Midbrain (tissue), 1 donor: ENCODE data around the gene USP14.
A peak's percentile ranks its signal among the peaks of the same experiment; 100 is the strongest.

Experiments
- DNase-seq: peaks from one replicate; lab custom pipeline; 2025; lab: John Stamatoyannopoulos, UW

Gene USP14

GRCh38 chr18:159933-160332 is 1.6 kb downstream of the USP14 start:
- no peak for DNase-seq

GRCh38 chr18:160831-161570 is 2.6 kb downstream of the USP14 start:
- DNase-seq, result no peak

GRCh38 chr18:172361-172760 is 14.0 kb downstream of the USP14 start:
- DNase-seq, result no peak

- no peak for DNase-seq
Measured at GRCh38 chr18:179499-179898, 21.1 kb downstream of the USP14 start.

- no peak for DNase-seq
Measured at GRCh38 chr18:181711-182110, 23.4 kb downstream of the USP14 start.

- DNase-seq, result no peak
Measured at GRCh38 chr18:183769-184168, 25.4 kb downstream of the USP14 start.

- no peak for DNase-seq
Measured at GRCh38 chr18:189254-189653, 30.9 kb downstream of the USP14 start.

- no peak for DNase-seq
Measured at GRCh38 chr18:191725-192124, 33.4 kb downstream of the USP14 start.

- no peak for DNase-seq
Measured at GRCh38 chr18:192801-193200, 34.4 kb downstream of the USP14 start.

GRCh38 chr18:195651-196050 is 37.3 kb downstream of the USP14 start:
- peak; percentile 44 for DNase-seq

GRCh38 chr18:199214-199613 is 40.9 kb downstream of the USP14 start:
- DNase-seq, result no peak

GRCh38 chr18:199768-200167 is 41.4 kb downstream of the USP14 start:
- DNase-seq, result no peak

GRCh38 chr18:210075-210474 is 51.7 kb downstream of the USP14 start:
- DNase-seq, result no peak

- DNase-seq, result no peak
Measured at GRCh38 chr18:210733-211132, 52.4 kb downstream of the USP14 start.

- DNase-seq, result no peak
Measured at GRCh38 chr18:211582-211981, 53.2 kb downstream of the USP14 start.

GRCh38 chr18:212780-213179 is 54.4 kb downstream of the USP14 start:
- no peak for DNase-seq

GRCh38 chr18:213505-213904 is 55.1 kb downstream of the USP14 start:
- no peak for DNase-seq

- peak; percentile 19 for DNase-seq
Measured at GRCh38 chr18:213966-214365, 55.6 kb downstream of the USP14 start.

GRCh38 chr18:215448-216010 is 57.2 kb downstream of the USP14 start:
- DNase-seq, result no peak

GRCh38 chr18:217532-218336 is 59.4 kb downstream of the USP14 start:
- no peak for DNase-seq

- DNase-seq, result no peak
Measured at GRCh38 chr18:220708-221107, 62.4 kb downstream of the USP14 start.

- no peak for DNase-seq
Measured at GRCh38 chr18:225745-226144, 67.4 kb downstream of the USP14 start.

GRCh38 chr18:227374-227773 is 69.0 kb downstream of the USP14 start:
- no peak for DNase-seq
